ENCODE results near the gene MAEA.

The MAEA gene

GRCh38 chr4:1249731-1250526 is 39.8 kb upstream of the MAEA start:
- no peak for FAIRE-seq
- DNase-seq (ENCODE audit: insufficient read length, low spot score): no peak

- DNase-seq (ENCODE audit: insufficient read length, low spot score) (no peak), FAIRE-seq (no peak)
Measured at GRCh38 chr4:1250527-1250812, 39.2 kb upstream of the MAEA start.

GRCh38 chr4:1250921-1251772 is 38.5 kb upstream of the MAEA start:
- FAIRE-seq (no peak), DNase-seq (ENCODE audit: insufficient read length, low spot score) (no peak)

GRCh38 chr4:1251773-1252066 is 38.0 kb upstream of the MAEA start:
- DNase-seq (ENCODE audit: insufficient read length, low spot score) (no peak), FAIRE-seq (no peak)

GRCh38 chr4:1252928-1253492 is 36.7 kb upstream of the MAEA start:
- FAIRE-seq: no peak

GRCh38 chr4:1253831-1254230 is 35.9 kb upstream of the MAEA start:
- DNase-seq (ENCODE audit: insufficient read length, low spot score): no peak
- FAIRE-seq: no peak

More at GRCh38 chr4:1252928-1253492, 36.7 kb upstream of the MAEA start:
- no peak for DNase-seq (ENCODE audit: insufficient read length, low spot score)

GRCh38 chr4:1255151-1255550 is 34.5 kb upstream of the MAEA start:
- DNase-seq (ENCODE audit: insufficient read length, low spot score): no peak
- FAIRE-seq: no peak

GRCh38 chr4:1255699-1256098 is 34.0 kb upstream of the MAEA start:
- DNase-seq (ENCODE audit: insufficient read length, low spot score) (no peak), FAIRE-seq (no peak)

- DNase-seq (ENCODE audit: insufficient read length, low spot score) (no peak), FAIRE-seq (no peak)
Measured at GRCh38 chr4:1258457-1258856, 31.2 kb upstream of the MAEA start.

GRCh38 chr4:1259966-1260365 is 29.7 kb upstream of the MAEA start:
- DNase-seq (ENCODE audit: insufficient read length, low spot score) (no peak), FAIRE-seq (no peak)

- FAIRE-seq (no peak), DNase-seq (ENCODE audit: insufficient read length, low spot score) (no peak)
Measured at GRCh38 chr4:1260418-1261106, 29.1 kb upstream of the MAEA start.

- FAIRE-seq (no peak), DNase-seq (ENCODE audit: insufficient read length, low spot score) (no peak)
Measured at GRCh38 chr4:1261107-1261928, 28.4 kb upstream of the MAEA start.

GRCh38 chr4:1264942-1265341 is 24.7 kb upstream of the MAEA start:
- FAIRE-seq (no peak), DNase-seq (ENCODE audit: insufficient read length, low spot score) (no peak)

- no peak for FAIRE-seq
- no peak for DNase-seq (ENCODE audit: insufficient read length, low spot score)
Measured at GRCh38 chr4:1265351-1265750, 24.3 kb upstream of the MAEA start.

GRCh38 chr4:1266881-1267763 is 22.6 kb upstream of the MAEA start:
- no peak for FAIRE-seq
- no peak for DNase-seq (ENCODE audit: insufficient read length, low spot score)

- DNase-seq (ENCODE audit: insufficient read length, low spot score): no peak
- no peak for FAIRE-seq
Measured at GRCh38 chr4:1269209-1269608, 20.5 kb upstream of the MAEA start.

- FAIRE-seq (no peak), DNase-seq (ENCODE audit: insufficient read length, low spot score) (no peak)
Measured at GRCh38 chr4:1271686-1272085, 18.0 kb upstream of the MAEA start.

- FAIRE-seq (no peak), DNase-seq (ENCODE audit: insufficient read length, low spot score) (no peak)
Measured at GRCh38 chr4:1274871-1275270, 14.8 kb upstream of the MAEA start.

GRCh38 chr4:1276984-1277383 is 12.7 kb upstream of the MAEA start:
- FAIRE-seq: no peak
- no peak for DNase-seq (ENCODE audit: insufficient read length, low spot score)

Data from HTR-8/SVneo (cell line).